GM12874 (cell line): ENCODE results near the gene PC.

Experiments
- CTCF ChIP-seq: IDR thresholded peaks from 2 replicates; pipeline ENCODE4 v1.5.1; 2011; ENCODE audit warnings: low read depth, mild to moderate bottlenecking, control low read depth, low read length, moderate library complexity; ENCODE audit not compliant: insufficient read depth

PC gene

GRCh38 chr11:66879583-66879982 is 78.6 kb downstream of the PC start:
- TF ChIP-seq CTCF = no peak

GRCh38 chr11:66879000-66879399 is 79.2 kb downstream of the PC start:
- no peak for TF ChIP-seq CTCF

GRCh38 chr11:66878474-66878873 is 79.7 kb downstream of the PC start:
- no peak for TF ChIP-seq CTCF

GRCh38 chr11:66877588-66878385 is 80.4 kb downstream of the PC start:
- no peak for TF ChIP-seq CTCF

GRCh38 chr11:66875378-66875777 is 82.8 kb downstream of the PC start:
- no peak for TF ChIP-seq CTCF

GRCh38 chr11:66874232-66874631 is 84.0 kb downstream of the PC start:
- no peak for TF ChIP-seq CTCF

- TF ChIP-seq CTCF = no peak
Observed at GRCh38 chr11:66871521-66871901, 86.7 kb downstream of the PC start.
